ENCODE data around the gene INPP1.
"Not testable (repeated sequence)": the region's sequence is repeated elsewhere in the genome, so short reads cannot be mapped to it uniquely, and the experiment has no call there.

INPP1 gene

DNA sequence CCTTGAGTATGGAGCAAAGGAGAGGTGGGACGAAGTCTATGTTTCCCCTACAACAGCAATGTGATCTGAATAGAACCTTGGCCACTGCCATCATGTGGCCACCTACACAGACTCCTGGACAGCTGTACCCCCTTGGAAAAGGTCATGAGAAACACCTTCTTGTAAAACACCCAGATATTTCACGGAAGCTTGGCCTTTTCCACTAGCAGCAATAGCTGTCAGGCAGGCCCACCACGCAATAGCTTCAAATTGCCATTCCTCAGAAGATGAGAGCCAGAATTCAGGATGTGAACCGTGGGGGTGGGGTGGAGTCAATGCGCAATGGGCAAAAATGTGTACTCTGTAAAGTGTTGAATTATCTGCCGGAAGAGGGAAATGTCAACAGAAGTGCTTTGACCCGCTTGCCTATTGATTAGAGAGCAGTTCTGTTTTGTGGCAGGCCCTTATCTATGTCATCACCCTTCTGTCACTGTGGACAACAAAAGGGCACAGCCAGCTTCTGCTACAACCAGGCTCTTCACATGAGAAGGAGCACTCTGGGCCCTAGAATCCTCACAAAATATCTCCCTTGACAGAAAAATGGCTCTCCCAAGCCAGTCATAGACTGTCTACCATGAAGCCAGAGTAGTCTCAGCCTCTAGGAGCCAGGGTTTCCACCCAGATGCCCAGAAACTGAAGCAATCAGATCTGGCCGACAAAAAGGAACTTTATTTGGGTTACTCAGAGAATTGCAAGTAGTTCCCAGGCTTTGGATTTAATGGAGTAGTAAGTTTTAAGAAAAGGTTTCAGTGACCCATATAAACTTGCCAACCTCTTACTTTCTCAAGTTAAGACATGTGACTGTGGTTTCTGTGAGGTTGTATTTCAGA is 9.5 kb downstream of the INPP1 start:
- H3K36me3 ChIP-seq (ENCODE audit: insufficient read depth, low read length): no peaks in the 10 kb centered on the region
- H3K9me3 ChIP-seq (replicated peaks; ENCODE audit: low read length): no peaks in the 10 kb centered on the region
- no peaks in the 10 kb centered on the region for H3K4me1 ChIP-seq (ENCODE audit: control insufficient read depth, insufficient read depth, low read length)
- H3K4me2 ChIP-seq (ENCODE audit: low read length): no peak overlapping the region
- no peaks in the 10 kb centered on the region for H3K27me3 ChIP-seq (ENCODE audit: control insufficient read depth, insufficient read depth, low read length)
- no peak overlapping the region for H3K4me3 ChIP-seq (ENCODE audit: low read length)
- H3K9ac ChIP-seq (ENCODE audit: low read depth, low read length): no peak overlapping the region

DNA sequence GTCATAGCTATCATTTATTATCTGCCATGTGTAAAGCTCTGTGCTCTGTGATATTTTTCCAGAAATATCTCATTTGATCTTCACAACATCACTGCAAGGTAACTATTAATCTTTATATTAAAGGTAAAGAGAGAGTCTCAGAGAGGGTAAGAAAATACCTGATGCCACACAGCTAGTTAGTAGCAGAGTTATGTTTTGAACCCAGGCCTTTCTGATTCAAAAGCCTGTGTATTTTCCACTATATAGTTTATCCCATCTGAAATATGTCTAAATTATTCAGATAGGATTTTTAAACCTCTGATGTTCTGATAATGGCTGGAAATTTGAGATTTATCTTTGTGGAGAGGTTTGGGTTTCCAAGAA is 10.1 kb downstream of the INPP1 start:
- Histone ChIP-seq H3K4me2 (ENCODE audit: low read length) (no peak overlapping the region), H3K36me3 (ENCODE audit: insufficient read depth, low read length) (no peaks in the 10 kb centered on the region), H3K9me3 (replicated peaks; ENCODE audit: low read length) (no peaks in the 10 kb centered on the region), H3K4me3 (ENCODE audit: low read length) (no peak overlapping the region), H3K27me3 (ENCODE audit: control insufficient read depth, insufficient read depth, low read length) (no peaks in the 10 kb centered on the region), H3K4me1 (ENCODE audit: control insufficient read depth, insufficient read depth, low read length) (no peaks in the 10 kb centered on the region), H3K9ac (ENCODE audit: low read depth, low read length) (no peak overlapping the region)

DNA sequence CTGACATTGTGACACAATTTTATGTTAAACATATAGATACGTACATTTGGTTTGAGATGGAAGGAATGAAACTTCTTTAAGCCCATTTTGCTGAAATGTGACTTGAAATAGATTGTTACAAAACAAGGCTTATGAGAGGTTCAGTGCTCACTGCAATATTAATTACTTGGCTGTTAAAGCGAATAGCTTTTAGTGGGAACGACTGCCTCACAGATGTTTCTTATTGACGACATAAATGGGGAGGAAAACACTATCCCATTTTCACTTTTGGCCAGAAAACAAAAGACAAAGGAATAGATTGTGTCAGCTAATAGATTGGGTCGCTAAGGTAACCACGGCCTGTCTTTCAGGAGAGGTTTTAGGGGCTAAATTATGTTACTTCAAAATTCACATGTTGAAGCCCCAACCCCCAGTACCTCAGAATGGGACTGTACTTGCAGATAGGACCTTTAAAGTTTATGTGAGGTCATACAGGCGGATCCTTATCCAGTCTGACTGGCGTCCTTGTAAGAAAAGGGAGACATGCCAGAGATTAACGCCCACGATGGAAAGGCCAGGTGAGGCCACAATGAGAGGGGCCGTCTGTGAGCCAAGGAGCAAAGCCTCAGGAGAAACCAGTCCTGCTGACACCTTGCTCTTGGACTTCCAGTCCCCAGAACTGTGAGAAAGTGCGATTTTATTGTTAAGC is 10.8 kb downstream of the INPP1 start:
- no peak overlapping the region for H3K4me3 ChIP-seq (ENCODE audit: low read length)
- H3K36me3 ChIP-seq (ENCODE audit: insufficient read depth, low read length): no peaks in the 10 kb centered on the region
- H3K4me1 ChIP-seq (ENCODE audit: control insufficient read depth, insufficient read depth, low read length): peaks cover 5% of the 10 kb centered on the region
- no peaks in the 10 kb centered on the region for H3K9me3 ChIP-seq (replicated peaks; ENCODE audit: low read length)
- no peaks in the 10 kb centered on the region for H3K27me3 ChIP-seq (ENCODE audit: control insufficient read depth, insufficient read depth, low read length)
- H3K4me2 ChIP-seq (ENCODE audit: low read length): no peak overlapping the region
- H3K9ac ChIP-seq (ENCODE audit: low read depth, low read length): no peak overlapping the region

DNA sequence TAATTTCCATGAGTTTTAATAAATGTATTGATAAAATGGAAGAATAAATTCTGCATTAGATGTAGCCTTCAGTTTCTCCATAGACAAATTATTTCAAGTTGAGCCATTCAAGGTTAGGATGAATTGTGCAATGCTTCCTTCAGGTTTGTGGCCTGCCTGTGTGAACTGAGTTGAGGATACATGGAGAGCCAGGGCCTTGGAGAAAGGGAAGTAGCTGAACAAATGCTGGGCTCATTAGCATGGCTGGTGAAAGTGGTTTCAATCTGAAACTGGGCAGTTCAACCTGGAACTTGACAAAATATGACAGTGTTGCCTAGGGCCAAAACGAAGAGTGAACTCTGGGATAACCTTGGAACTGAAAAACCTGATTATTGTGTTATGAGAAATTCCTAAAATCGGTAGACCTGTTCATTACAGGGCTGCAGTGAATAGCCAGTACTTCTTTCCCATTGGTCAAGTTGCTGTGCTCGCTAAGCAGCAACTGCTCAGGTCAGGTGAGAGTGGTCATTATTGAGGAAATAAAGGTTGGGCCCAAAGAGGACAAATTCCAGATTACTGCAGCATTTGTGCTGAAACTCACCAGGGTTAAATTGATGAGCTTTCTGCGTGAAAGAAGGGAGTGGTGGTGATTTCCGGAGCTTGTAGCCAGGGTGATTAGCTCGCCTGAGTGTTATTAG is 12.7 kb downstream of the INPP1 start:
- peaks cover 17% of the 10 kb centered on the region for H3K4me1 ChIP-seq (ENCODE audit: control insufficient read depth, insufficient read depth, low read length)
- H3K4me3 ChIP-seq (ENCODE audit: low read length): no peak overlapping the region
- H3K36me3 ChIP-seq (ENCODE audit: insufficient read depth, low read length): no peaks in the 10 kb centered on the region
- H3K4me2 ChIP-seq (ENCODE audit: low read length): no peak overlapping the region
- H3K9ac ChIP-seq (ENCODE audit: low read depth, low read length): no peak overlapping the region
- H3K27me3 ChIP-seq (ENCODE audit: control insufficient read depth, insufficient read depth, low read length): no peaks in the 10 kb centered on the region
- H3K9me3 ChIP-seq (replicated peaks; ENCODE audit: low read length): no peaks in the 10 kb centered on the region

DNA sequence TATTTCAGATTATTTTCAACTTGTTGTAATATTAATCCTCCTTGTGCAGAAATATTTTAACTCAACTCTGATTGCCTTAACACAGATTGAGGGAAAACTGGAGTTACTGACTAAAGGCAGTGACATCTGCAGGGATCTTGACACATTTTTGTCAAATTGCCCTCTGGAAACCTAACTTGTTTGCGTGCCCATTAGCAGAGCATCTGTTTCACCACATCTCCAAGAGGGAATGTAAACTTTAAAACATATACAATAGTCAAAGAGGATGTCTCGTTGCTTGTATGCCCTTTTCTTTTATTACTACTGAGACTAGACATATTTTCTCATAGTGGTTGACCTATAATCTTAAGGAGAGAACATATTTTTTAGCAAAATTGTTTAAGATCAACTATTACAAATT is 14.2 kb downstream of the INPP1 start:
- Histone ChIP-seq H3K9ac (ENCODE audit: low read depth, low read length) (no peak overlapping the region), H3K4me2 (ENCODE audit: low read length) (no peak overlapping the region), H3K27me3 (ENCODE audit: control insufficient read depth, insufficient read depth, low read length) (no peaks in the 10 kb centered on the region), H3K36me3 (ENCODE audit: insufficient read depth, low read length) (no peaks in the 10 kb centered on the region), H3K9me3 (replicated peaks; ENCODE audit: low read length) (no peaks in the 10 kb centered on the region), H3K4me3 (ENCODE audit: low read length) (no peak overlapping the region), H3K4me1 (ENCODE audit: control insufficient read depth, insufficient read depth, low read length) (peaks cover 17% of the 10 kb centered on the region)

DNA sequence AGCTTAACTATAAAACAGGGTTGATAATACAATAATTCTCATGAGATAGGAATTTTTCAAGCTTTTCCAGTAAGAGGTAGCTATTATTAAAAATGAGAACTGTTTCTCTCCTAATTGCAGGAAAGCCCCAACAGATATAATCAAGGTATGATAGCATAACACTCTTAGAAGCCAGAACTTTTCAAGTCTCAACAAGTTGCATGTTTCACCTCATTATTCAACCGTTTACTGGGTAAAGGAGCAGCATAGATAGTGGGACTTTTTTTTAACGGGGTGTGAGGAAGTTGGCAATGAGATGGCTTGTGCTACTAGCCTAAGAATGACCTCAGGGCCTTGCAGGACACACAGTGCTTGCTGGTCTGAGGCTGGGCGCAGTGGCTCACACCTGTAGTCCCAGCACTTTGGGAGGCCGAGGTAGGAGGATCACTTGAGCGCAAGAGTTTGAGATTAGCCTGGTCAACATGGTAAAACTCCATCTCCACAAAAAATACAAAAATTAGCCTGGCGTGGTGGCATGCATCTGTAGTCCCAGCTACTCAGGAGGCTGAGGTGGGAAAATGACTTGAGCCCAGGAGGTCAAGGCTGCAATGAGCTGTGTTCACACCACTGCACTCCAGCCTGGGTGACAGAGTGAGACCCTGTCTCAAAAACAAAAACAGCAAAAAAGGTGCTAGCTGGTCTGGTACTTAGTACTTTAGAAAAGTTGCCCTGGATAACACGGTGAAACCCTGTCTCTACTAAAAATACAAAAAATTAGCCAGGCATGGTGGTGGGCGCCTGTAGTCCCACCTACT is 15.5 kb downstream of the INPP1 start:
- not testable (repeated sequence) for H3K4me3 ChIP-seq (ENCODE audit: low read length); H3K36me3 ChIP-seq (ENCODE audit: insufficient read depth, low read length); H3K9me3 ChIP-seq (replicated peaks; ENCODE audit: low read length); H3K27me3 ChIP-seq (ENCODE audit: control insufficient read depth, insufficient read depth, low read length); H3K9ac ChIP-seq (ENCODE audit: low read depth, low read length)
- Histone ChIP-seq H3K4me1 (ENCODE audit: control insufficient read depth, insufficient read depth, low read length) (peaks cover 17% of the 10 kb centered on the region), H3K4me2 (ENCODE audit: low read length) (peak overlapping the region; percentile 84)

DNA sequence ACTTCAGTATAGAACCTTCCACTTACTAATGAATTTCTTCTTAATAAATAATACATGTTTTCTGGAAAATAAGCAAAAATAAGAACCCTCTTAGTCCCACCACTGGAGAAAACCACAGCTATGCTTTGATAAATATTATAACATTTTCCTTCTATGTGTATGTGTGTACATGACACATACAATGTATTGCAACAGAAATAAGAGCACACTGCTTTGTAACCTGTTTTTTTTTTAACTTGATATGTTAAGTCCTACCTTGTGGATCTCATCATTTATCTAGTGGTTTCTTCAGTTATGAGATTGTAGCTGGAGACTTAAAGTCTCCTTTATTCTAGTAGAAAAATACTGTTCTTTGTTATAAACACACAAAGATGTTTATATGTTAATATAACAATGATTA is 17.2 kb downstream of the INPP1 start:
- peaks cover 17% of the 10 kb centered on the region for H3K4me1 ChIP-seq (ENCODE audit: control insufficient read depth, insufficient read depth, low read length)
- H3K36me3 ChIP-seq (ENCODE audit: insufficient read depth, low read length): peaks cover 4% of the 10 kb centered on the region
- H3K4me2 ChIP-seq (ENCODE audit: low read length): no peak overlapping the region
- H3K4me3 ChIP-seq (ENCODE audit: low read length): no peak overlapping the region
- peak overlapping the region; percentile 56 for H3K9ac ChIP-seq (ENCODE audit: low read depth, low read length)
- no peaks in the 10 kb centered on the region for H3K9me3 ChIP-seq (replicated peaks; ENCODE audit: low read length)
- H3K27me3 ChIP-seq (ENCODE audit: control insufficient read depth, insufficient read depth, low read length): no peaks in the 10 kb centered on the region

DNA sequence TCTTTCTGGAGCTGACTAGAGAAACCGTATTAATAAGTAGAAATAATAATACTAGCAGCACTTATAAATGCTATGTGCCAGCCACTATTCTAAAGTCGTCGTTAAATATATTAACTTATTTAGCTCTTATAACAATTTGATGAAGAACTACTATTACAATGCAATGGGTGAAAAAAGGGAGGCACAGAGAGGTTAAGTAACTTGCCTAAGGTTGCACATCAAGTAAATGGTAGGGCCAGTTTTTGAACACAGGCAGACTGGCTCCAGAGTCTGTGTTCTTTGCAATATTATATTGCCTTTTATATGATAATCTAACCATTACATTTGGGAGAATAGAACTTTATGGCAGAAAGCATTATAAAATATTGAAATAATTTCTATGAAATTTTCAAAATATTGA is 17.6 kb downstream of the INPP1 start:
- Histone ChIP-seq H3K4me2 (ENCODE audit: low read length) (no peak overlapping the region), H3K4me1 (ENCODE audit: control insufficient read depth, insufficient read depth, low read length) (peaks cover 17% of the 10 kb centered on the region), H3K27me3 (ENCODE audit: control insufficient read depth, insufficient read depth, low read length) (no peaks in the 10 kb centered on the region), H3K9ac (ENCODE audit: low read depth, low read length) (no peak overlapping the region), H3K9me3 (replicated peaks; ENCODE audit: low read length) (no peaks in the 10 kb centered on the region), H3K36me3 (ENCODE audit: insufficient read depth, low read length) (peaks cover 4% of the 10 kb centered on the region), H3K4me3 (ENCODE audit: low read length) (no peak overlapping the region)

DNA sequence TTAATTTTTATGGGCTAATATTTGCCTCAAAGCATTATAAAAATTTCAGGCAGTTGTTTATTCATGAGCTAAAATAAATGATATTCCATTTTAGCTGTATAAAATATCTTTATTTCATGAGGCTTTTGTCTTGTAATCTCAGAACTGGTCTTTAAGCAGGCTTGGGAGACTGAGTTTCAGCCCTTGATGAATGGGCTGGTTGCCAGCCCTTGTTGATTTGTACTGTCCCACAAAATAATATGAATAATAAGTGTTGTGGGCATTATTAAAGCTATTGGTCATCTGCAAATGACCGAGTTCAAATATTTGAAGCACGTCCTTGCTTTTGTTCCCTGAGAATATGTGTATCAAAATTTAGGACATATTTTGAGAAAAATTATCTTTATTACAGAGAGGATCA is 18.2 kb downstream of the INPP1 start:
- H3K36me3 ChIP-seq (ENCODE audit: insufficient read depth, low read length): peaks cover 4% of the 10 kb centered on the region
- no peak overlapping the region for H3K4me2 ChIP-seq (ENCODE audit: low read length)
- no peak overlapping the region for H3K9ac ChIP-seq (ENCODE audit: low read depth, low read length)
- H3K27me3 ChIP-seq (ENCODE audit: control insufficient read depth, insufficient read depth, low read length): no peaks in the 10 kb centered on the region
- H3K4me3 ChIP-seq (ENCODE audit: low read length): no peak overlapping the region
- H3K4me1 ChIP-seq (ENCODE audit: control insufficient read depth, insufficient read depth, low read length): peaks cover 17% of the 10 kb centered on the region
- no peaks in the 10 kb centered on the region for H3K9me3 ChIP-seq (replicated peaks; ENCODE audit: low read length)

DNA sequence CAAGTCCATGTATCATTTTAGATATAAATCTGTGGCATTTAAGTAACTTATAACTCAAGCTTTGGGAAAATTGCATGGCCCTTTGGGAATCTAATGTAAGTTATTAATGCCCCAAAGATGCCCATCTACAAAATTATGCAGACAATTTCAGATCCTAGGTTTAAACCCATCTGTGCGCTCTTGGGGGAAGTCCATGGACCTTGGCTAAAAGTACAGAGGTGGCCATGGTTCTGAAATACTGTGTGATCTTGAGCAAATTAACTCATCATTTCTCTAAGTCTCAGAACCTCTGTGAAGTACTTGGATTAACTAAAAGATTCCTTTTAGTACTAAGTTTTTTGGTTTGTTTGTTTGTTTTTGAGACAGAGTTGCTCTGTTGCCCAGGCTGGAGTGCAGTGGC is 19.5 kb downstream of the INPP1 start:
- peaks cover 10% of the 10 kb centered on the region for H3K36me3 ChIP-seq (ENCODE audit: insufficient read depth, low read length)
- no peak overlapping the region for H3K4me3 ChIP-seq (ENCODE audit: low read length)
- H3K4me1 ChIP-seq (ENCODE audit: control insufficient read depth, insufficient read depth, low read length): peaks cover 17% of the 10 kb centered on the region
- no peak overlapping the region for H3K9ac ChIP-seq (ENCODE audit: low read depth, low read length)
- no peaks in the 10 kb centered on the region for H3K27me3 ChIP-seq (ENCODE audit: control insufficient read depth, insufficient read depth, low read length)
- no peak overlapping the region for H3K4me2 ChIP-seq (ENCODE audit: low read length)
- no peaks in the 10 kb centered on the region for H3K9me3 ChIP-seq (replicated peaks; ENCODE audit: low read length)
